NCI-H1105 (cell line): ENCODE measurements around the gene ZNF518A.
"Not testable (repeated sequence)": the region's sequence is repeated elsewhere in the genome, so short reads cannot be mapped to it uniquely, and the experiment has no call there.

Source experiments
- DNase-seq: peaks from one replicate; lab custom pipeline; 2025; lab: John Stamatoyannopoulos, UW

ZNF518A gene

DNA sequence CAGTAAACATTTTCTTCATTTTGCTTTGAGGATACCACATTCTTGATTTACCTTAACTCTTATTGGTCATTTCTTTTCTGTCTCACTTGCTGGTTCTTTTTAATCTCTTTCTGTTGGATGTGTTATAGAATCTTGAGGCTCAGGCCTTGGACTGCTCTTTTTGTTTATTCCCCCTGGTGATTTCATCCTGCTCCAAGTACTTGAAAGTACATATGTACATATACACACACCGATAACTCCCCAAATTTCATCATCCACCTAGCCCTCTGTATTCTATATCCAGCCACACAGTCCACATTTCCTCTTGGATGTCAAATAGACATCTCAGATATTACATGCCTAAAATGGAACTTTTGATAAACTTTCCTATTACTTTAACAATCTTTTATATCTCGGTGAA, 7.5 kb downstream of the ZNF518A start:
- DNase-seq: no peak

DNA sequence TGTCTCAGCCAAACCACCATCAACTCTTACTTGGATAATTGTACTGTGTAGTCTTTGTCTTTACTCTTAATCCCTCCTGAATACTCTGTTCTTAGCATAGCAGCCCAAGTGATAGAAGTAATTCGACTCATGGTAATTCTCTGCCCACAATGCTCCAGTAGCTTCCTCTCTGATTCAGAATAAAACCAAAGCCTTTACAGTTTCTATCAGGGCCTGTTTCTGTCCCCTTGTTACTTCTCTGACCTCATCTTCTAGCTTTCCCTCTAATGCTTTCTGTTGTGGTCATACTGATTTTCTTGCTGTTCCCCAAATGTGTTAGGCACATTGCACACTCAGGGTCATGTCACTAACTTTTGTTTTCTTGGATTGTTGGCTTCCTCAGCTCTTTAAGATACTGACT, 8.0 kb downstream of the ZNF518A start:
- DNase-seq: no peak

DNA sequence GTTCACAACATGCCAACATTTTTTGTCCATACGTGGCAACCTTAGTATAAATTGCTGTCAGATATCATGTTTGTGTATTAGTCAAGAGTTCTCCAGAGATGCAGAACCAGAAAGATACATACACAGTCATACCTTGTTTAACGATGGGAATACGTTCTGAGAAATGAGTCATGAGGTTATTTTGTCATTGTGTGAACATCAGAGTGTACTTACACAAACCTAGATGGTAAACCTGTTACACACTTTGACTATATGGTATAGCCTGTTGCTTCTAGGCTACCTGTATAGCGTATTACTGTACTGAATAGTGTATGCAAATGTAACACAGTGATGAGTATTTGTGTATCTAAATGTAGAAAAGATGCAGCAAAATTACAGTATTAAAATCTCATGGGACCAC, 22.3 kb downstream of the ZNF518A start:
- DNase-seq: no peak

DNA sequence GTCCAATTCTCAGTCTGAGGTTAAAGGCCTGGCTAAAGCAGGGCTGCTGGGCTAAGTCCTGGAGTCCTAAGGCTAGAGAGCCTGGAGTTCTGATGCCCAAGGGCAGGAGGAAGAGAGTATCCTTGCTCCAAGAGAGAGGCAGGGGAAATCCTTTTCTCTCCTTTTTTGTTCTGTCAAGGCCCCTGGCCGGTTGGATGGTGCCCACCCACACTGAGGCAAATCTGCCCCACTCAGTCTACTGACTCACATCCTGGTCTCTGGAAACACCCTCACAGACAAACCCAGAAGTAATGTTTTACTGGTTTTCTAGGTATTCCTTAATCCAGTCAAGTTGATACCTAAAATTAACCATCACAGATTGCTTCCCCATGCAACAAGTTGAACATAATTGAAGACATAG, 23.0 kb downstream of the ZNF518A start:
- no peak for DNase-seq

DNA sequence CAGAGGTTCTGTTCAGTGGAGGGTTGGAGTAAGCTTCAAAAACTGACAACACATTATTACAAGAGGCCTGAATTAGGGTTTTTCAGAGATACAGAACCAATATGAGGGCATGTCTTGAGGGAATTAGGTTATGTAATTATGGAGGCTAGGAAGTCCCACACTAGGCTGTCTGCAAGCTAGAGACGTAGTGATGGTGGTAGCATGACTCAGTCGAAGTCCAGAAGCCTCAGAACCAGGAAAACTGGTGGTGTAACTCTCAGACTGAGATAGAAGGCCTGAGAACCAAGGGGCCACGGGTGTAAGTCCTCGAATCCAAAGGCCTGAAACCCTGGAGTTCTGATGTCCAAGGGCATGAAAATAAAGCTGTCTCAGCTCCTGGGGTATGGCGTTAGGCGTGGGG, 35.6 kb downstream of the ZNF518A start:
- DNase-seq: no peak

DNA sequence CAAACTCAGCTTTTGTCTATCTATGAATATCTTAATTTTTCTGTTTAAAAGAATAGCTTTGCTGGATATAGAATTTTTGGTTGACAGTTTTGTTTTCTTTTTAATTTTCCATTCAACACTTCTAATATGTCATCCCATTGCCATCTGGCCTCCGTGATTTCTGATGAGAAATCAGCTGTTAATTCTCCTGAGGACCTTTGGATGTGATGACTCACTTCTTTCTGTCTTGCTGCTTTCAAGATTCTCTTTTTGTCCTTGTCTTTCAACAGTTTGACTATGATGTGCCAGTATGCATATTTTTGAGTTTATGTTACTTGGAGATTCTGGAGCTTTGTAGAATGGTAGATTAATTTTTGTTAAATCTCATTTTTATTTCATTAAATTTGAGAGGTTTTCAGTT, 38.4 kb downstream of the ZNF518A start:
- no peak for DNase-seq

DNA sequence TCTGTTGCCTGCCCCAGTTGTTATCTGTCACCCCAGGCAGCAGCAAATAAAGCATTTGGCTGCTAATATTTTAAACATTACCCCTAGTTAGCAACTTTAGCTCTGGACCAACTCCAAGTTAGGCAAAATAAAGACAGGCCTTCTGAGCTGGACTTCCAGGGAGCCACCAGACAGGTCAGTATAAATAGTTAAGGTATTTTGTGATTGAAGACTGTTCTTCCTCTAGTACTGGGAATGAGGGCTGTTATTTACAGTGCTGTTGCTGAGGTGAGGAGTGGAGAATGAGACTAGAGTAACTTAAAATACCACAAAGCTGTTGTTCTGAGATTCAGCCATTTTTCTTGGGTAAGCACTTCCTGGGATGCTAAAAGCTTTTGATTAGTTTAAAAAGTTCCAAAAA, 40.1 kb downstream of the ZNF518A start:
- DNase-seq: no peak

DNA sequence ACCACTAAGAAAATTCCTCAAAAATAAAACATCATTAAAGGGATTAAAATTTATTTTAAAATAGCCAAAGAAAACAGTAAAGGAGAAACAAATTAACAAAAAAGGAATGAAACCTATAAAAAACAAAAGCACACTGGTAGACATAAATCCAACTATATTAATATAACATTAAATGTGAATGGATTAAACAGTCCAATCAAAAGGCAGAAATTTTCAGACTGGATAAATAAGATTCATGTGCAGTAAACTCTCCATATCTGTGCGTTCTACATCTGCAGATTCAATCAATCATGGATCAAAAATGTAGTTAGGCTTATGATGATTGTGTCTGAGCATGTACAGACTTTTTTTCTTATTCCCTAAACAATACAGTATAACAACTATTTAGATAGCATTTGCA, 42.6 kb downstream of the ZNF518A start:
- DNase-seq: no peak

DNA sequence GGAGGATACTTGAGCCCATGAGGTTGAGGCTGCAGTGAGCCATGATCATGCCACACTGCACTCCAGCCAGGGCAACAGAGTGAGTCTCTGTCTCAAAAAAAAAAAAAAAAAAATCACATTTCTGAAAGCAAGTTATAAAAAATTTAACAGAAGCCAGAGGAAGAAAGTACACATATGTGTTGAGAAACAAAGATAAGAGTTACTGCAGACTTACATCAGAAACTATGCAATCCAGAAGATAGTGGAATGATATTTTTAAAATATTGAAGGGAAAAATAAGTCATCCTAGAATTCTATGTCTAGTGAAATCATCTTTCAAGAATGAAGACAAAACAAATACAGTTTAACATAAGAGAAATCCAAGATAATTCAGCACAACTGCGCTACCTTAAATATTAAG, 46.9 kb downstream of the ZNF518A start:
- DNase-seq: no peak

DNA sequence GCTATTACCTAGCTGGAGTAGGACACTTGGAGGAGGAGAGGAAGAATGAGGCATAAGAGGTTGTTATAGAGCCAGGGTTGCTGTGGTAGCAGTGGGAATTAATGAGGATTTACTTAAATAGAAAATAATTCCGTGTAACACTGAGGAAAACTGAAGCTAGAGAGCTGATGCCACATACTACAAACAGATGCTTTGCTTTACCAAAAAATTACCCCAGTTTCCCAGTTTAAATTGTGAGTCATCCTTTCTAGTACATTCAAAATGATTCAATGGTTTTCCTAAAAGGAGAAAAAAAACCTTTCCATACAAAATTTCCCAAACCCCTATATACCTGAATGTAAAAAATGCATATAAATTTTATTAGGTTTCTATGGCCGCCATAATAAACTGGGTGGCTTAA, 58.3 kb downstream of the ZNF518A start:
- no peak for DNase-seq

DNA sequence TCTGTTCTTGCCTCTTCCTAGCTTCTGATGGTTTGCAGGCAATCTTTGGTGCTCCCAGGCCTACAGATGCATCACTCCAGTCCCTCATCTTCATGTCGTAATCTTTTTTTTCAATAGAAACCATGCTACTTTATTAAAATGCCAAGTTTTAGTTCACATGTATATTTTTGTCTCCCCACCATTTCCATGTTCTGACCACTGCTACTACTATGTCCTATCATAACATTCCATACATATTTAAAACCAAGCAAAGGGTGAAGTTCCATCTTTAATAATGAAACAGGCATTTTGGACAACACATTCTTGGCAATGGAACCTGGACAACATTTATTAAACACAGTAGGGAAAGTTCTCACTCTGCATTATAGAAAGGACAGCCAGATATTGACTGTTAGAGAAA, 58.8 kb downstream of the ZNF518A start:
- no peak for DNase-seq

DNA sequence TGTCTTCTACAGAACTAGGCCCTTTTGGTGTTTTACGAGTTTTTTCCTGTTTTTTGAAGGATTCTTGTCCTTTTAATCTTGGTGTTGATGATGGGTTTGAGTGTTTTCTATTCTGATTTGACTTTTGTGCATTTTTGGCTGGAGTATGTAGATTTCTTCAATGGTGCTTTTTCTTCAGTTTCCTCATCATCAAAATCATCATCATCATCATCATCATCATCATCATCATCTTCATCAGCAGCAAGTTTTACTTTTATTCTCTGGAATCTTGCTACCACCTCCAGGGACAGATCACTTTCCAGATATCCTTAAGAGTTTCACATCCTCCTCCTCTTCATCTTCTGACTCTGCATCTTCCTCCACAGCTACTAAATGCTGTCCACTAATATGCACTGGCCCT, 59.4 kb downstream of the ZNF518A start:
- not testable (repeated sequence) for DNase-seq

DNA sequence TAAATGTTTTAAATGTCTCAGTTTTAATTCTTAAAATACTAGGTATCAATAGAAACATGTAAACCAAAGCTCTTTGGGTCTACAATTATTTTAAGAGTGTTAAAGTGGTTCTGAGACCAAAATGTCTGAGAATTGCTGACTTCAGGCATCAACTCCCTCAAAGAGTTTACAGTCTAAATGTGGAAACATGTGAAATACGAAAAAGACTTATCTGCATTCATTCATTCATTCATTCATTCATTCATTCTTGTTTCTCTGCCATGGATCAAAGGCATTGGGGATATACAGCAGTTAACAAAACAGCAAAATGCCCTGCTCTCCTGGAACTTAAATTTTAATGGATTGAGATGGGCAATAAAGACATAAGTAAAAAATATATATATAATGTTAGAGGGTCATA, 71.4 kb downstream of the ZNF518A start:
- no peak for DNase-seq

DNA sequence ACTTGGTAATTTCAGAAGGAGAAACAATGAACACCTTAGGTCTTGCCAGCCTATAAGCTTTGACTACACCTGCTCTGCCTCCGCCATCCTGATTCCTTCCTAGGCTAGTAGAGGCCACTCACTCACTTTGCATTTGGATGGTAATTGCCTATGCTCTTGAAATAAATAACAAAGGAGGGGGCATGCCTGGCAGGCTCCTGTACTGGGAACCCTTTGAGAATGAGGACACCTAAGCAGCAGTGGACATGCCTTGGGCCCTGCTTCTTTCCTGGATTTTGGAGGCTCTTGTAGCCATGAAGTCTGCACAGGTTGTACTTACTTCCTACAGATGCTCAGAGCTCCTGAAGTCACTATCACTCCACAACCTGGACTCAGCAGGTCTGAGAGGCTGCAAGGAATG, 75.5 kb downstream of the ZNF518A start:
- no peak for DNase-seq

DNA sequence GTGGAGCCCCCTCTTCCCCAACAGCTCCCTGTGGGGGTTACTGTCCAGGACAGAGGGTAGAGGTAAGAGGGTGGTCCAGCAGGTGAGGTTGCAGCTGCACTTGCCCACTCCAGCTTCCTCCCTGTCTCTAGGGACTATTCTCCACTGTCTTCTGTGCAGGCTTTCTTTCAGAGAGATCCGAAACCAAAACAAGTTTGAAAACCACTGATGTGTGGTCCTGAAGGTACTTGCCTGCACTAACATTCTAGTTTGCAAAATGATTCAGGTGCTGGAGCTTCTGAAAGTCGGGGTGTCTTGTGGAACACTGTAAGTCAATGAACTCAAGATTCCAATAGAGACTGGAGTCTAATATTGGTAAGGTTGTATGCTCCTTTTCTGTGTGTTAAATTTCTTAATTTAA, 78.2 kb downstream of the ZNF518A start:
- DNase-seq: no peak

DNA sequence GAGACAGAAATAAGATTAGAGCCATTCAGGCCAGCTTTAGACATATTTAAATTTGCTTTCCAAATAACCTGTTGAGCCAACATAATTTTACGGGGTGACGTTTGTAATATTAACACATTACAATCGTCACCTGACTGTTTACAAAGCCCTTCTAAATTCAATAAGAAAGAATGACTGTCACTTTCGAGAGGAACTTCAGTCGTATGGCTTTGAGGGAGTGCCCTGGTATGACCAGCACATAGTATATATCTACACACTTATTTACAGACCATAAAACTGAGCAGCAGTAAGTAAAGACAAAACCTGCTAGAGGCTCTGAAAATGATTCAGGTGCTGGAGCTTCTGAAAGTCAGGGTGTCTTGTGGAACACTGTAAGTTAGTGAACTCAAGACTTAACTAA, 78.8 kb downstream of the ZNF518A start:
- DNase-seq: no peak

DNA sequence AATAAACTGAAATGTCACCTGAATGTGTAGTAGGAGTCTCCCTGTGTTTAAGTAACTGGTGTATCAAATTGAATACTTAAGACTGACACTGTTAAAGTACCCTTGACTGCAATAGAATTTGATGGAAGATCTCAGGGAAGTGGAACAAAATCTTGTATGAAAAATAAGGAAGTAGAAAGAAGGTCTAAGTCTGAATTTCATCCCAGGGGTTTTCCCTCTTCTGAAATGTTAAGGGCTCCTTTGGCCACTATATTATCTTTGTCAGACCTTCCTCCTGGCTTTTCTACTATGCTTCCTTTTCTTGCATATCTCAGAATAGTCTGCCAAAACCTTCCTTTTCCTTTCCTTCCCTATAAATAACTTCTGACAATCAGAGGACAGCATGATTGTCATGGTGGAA, 81.7 kb downstream of the ZNF518A start:
- DNase-seq: no peak

DNA sequence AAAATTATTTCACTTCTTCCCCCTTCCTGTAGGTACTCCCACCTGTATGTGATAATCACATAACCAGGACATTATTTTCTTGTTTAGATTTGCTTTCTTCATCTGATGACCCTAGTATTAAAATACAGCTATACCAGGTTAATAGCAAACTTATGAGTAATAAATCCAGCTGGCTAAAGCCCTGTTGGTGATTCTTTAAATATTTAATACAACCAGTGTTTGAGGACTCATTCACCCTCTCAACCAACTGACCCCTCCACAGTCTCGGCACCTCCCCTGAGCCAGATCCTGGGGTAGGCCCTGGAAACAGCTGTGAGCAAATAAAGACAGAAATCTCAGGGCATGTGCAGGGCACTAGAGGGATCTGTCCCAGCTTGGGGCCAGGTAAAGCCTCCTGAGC, 82.8 kb downstream of the ZNF518A start:
- no peak for DNase-seq
